ENCODE data around the gene BRICD5.

Gene BRICD5

GRCh38 chr16:2198283-2198682 lies 12.4 kb downstream of the BRICD5 start:
- H3K27ac ChIP-seq (ENCODE audit: low read length): no peak overlapping the region
- no peak overlapping the region for H3K9ac ChIP-seq (ENCODE audit: low read depth, low read length)
- no peak for ATAC-seq (ENCODE audit: insufficient read depth, low read depth)
- H3K4me1 ChIP-seq (ENCODE audit: insufficient read depth, low read length): peaks cover 12% of the 10 kb centered on the region
- no peak overlapping the region for H2AFZ ChIP-seq (ENCODE audit: low read depth, low read length)
- peaks cover 15% of the 10 kb centered on the region for H4K20me1 ChIP-seq (ENCODE audit: insufficient read depth, low read length)
- H3K36me3 ChIP-seq (ENCODE audit: insufficient read depth, low read length): no peaks in the 10 kb centered on the region
- H3K4me2 ChIP-seq (ENCODE audit: insufficient read depth, low read length): no peak overlapping the region
- DNase-seq: no peak
- H3K27me3 ChIP-seq (ENCODE audit: insufficient read depth, low read length, poor library complexity): peaks cover 49% of the 10 kb centered on the region
- H3K79me2 ChIP-seq (ENCODE audit: insufficient read depth, low read length): no peaks in the 10 kb centered on the region
- no peak overlapping the region for H3K4me3 ChIP-seq (ENCODE audit: low read depth in 1 of 2, low read length in 2 of 2)
- TF ChIP-seq EZH2 (IDR thresholded peaks at IDR 0.05; ENCODE audit: borderline replicate concordance, low read depth, low read length, severe bottlenecking): no peak
- TF ChIP-seq CTCF (IDR thresholded peaks at IDR 0.05; ENCODE audit: borderline replicate concordance, extremely low read depth, low read length, poor library complexity, severe bottlenecking): no peak
- H3K9me3 ChIP-seq (ENCODE audit: insufficient read depth, low read length, severe bottlenecking): no peaks in the 10 kb centered on the region

GRCh38 chr16:2197765-2198164 lies 12.9 kb downstream of the BRICD5 start:
- H3K4me1 ChIP-seq (ENCODE audit: insufficient read depth, low read length): peaks cover 12% of the 10 kb centered on the region

GRCh38 chr16:2196981-2197511 lies 13.6 kb downstream of the BRICD5 start:
- no peaks in the 10 kb centered on the region for H3K79me2 ChIP-seq (ENCODE audit: insufficient read depth, low read length)
- DNase-seq (no peak), ATAC-seq (ENCODE audit: insufficient read depth, low read depth) (no peak)
- H2AFZ ChIP-seq (ENCODE audit: low read depth, low read length): no peak overlapping the region
- H3K9me3 ChIP-seq (ENCODE audit: insufficient read depth, low read length, severe bottlenecking): no peaks in the 10 kb centered on the region
- H3K27me3 ChIP-seq (ENCODE audit: insufficient read depth, low read length, poor library complexity): peaks cover 49% of the 10 kb centered on the region
- H3K36me3 ChIP-seq (ENCODE audit: insufficient read depth, low read length): no peaks in the 10 kb centered on the region
- no peak overlapping the region for H3K4me2 ChIP-seq (ENCODE audit: insufficient read depth, low read length)
- no peak overlapping the region for H3K27ac ChIP-seq (ENCODE audit: low read length)
- H3K4me3 ChIP-seq (ENCODE audit: low read depth in 1 of 2, low read length in 2 of 2): no peak overlapping the region
- H3K4me1 ChIP-seq (ENCODE audit: insufficient read depth, low read length): peaks cover 12% of the 10 kb centered on the region
- H4K20me1 ChIP-seq (ENCODE audit: insufficient read depth, low read length): peaks cover 16% of the 10 kb centered on the region
- TF ChIP-seq EZH2 (IDR thresholded peaks at IDR 0.05; ENCODE audit: borderline replicate concordance, low read depth, low read length, severe bottlenecking) (no peak), CTCF (IDR thresholded peaks at IDR 0.05; ENCODE audit: borderline replicate concordance, extremely low read depth, low read length, poor library complexity, severe bottlenecking) (no peak)
- H3K9ac ChIP-seq (ENCODE audit: low read depth, low read length): no peak overlapping the region

More at GRCh38 chr16:2197765-2198164, 12.9 kb downstream of the BRICD5 start:
- Histone ChIP-seq H3K9me3 (ENCODE audit: insufficient read depth, low read length, severe bottlenecking) (no peaks in the 10 kb centered on the region), H3K4me2 (ENCODE audit: insufficient read depth, low read length) (no peak overlapping the region), H3K27me3 (ENCODE audit: insufficient read depth, low read length, poor library complexity) (peaks cover 49% of the 10 kb centered on the region), H3K36me3 (ENCODE audit: insufficient read depth, low read length) (no peaks in the 10 kb centered on the region), H2AFZ (ENCODE audit: low read depth, low read length) (no peak overlapping the region), H3K27ac (ENCODE audit: low read length) (no peak overlapping the region), H4K20me1 (ENCODE audit: insufficient read depth, low read length) (peaks cover 16% of the 10 kb centered on the region), H3K9ac (ENCODE audit: low read depth, low read length) (no peak overlapping the region), H3K79me2 (ENCODE audit: insufficient read depth, low read length) (no peaks in the 10 kb centered on the region), H3K4me3 (ENCODE audit: low read depth in 1 of 2, low read length in 2 of 2) (no peak overlapping the region)
- DNase-seq: no peak
- no peak for ATAC-seq (ENCODE audit: insufficient read depth, low read depth)
- TF ChIP-seq CTCF (IDR thresholded peaks at IDR 0.05; ENCODE audit: borderline replicate concordance, extremely low read depth, low read length, poor library complexity, severe bottlenecking): no peak
- TF ChIP-seq EZH2 (IDR thresholded peaks at IDR 0.05; ENCODE audit: borderline replicate concordance, low read depth, low read length, severe bottlenecking): no peak
